Esophagus (tissue), 2 donors: ENCODE measurements around the gene GSG1. TPM values are rescaled to one million over a fixed set of nuclear protein-coding genes. Genes with fewer than 3 reads are reported as not detected.
"Not testable (repeated sequence)": the region's sequence is repeated elsewhere in the genome, so short reads cannot be mapped to it uniquely, and the experiment has no call there.

Experiments
- H3K27ac ChIP-seq, 2 donors: one replicate each; pipeline ENCODE4 v1.5.1; 2013; ENCODE audit warnings: low read depth in 2 of 2, mild to moderate bottlenecking in 2 of 2, inconsistent platforms in 1 of 2, low read length in 1 of 2, moderate library complexity in 1 of 2
- H3K27me3 ChIP-seq, 2 donors: one replicate each; pipeline ENCODE4 v1.6.1; 2013; ENCODE audit warnings: low read length in 2 of 2, control low read depth in 1 of 2, mild to moderate bottlenecking in 1 of 2; ENCODE audit not compliant: insufficient read depth in 2 of 2, control insufficient read depth in 1 of 2
- H3K36me3 ChIP-seq, 2 donors: one replicate each; pipeline ENCODE4 v1.6.1; 2013; ENCODE audit warnings: low read length in 1 of 2; ENCODE audit not compliant: control insufficient read depth in 2 of 2, insufficient read depth in 2 of 2
- H3K4me1 ChIP-seq, 2 donors: one replicate each; pipeline ENCODE4 v1.6.1; 2013; ENCODE audit warnings: low read length in 1 of 2; ENCODE audit not compliant: control insufficient read depth in 2 of 2, insufficient read depth in 2 of 2
- H3K4me3 ChIP-seq, 2 donors: one replicate each; pipeline ENCODE4 v1.5.1; 2013; ENCODE audit warnings: low read length in 2 of 2, mild to moderate bottlenecking in 2 of 2, low read depth in 1 of 2, moderate library complexity in 1 of 2
- H3K9me3 ChIP-seq, 2 donors: one replicate each; pipeline ENCODE4 v1.6.1; 2013; ENCODE audit warnings: mild to moderate bottlenecking in 2 of 2, low read depth in 1 of 2, low read length in 1 of 2, moderate library complexity in 1 of 2; ENCODE audit not compliant: control insufficient read depth in 2 of 2, insufficient read depth in 1 of 2
- WGBS, 2 donors: extraction: QIAGEN DNeasy Blood & Tissue Kit; methylation state at CpG; one replicate each; pipeline ENCODE4 v1.1.7; 2013; 5-methylcytosine and 5-hydroxymethylcytosine counted together
- polyA plus RNA-seq, 2 donors: library from polyadenylated mRNA; stranded (reverse); fragments of 200-250 nt; gene quantifications; one replicate each; pipeline ENCODE4 v1.2.3, GENCODE V29; 2013
- donor health status: healthy with polysubstance abuse.
- donor health status: Bipolar disorder and iron deficiency.

Gene GSG1
- polyA plus RNA-seq, 2 donors, result 0.04 TPM; not detected in 1

GRCh38 chr12:13038491-13039161 lies 64.8 kb downstream of the GSG1 start:
- Histone ChIP-seq H3K4me1 (no peaks in the 10 kb centered on the region), H3K36me3 (no peaks in the 10 kb centered on the region), H3K27me3 (no peaks in the 10 kb centered on the region), H3K27ac (peak overlapping the region in 1 of 2 donors; percentile 61), H3K4me3 (no peak overlapping the region), H3K9me3 (no peaks in the 10 kb centered on the region)
- WGBS, 2 donors, result 79 to 91% methylated on average over 4 of the region's 4 CpGs

- 91 to 97% methylated on average over 3 of the region's 3 CpGs for WGBS, 2 donors
- Histone ChIP-seq H3K27ac (no peak overlapping the region), H3K36me3 (no peaks in the 10 kb centered on the region), H3K27me3 (no peaks in the 10 kb centered on the region), H3K4me1 (no peaks in the 10 kb centered on the region), H3K9me3 (no peaks in the 10 kb centered on the region), H3K4me3 (no peak overlapping the region)
These were observed 66.6 kb downstream of the GSG1 start for GRCh38 chr12:13036881-13037280.

GRCh38 chr12:13035335-13035734 lies 68.1 kb downstream of the GSG1 start:
- 71 to 74% methylated on average over 5 of the region's 5 CpGs for WGBS, 2 donors
- H3K36me3 ChIP-seq, H3K9me3 ChIP-seq, H3K4me3 ChIP-seq, H3K27me3 ChIP-seq, H3K4me1 ChIP-seq, H3K27ac ChIP-seq: not testable (repeated sequence)

Other genes starting within 250 kb of the GSG1 start
- 10 to 100 TPM; 15.0 to 15.4 TPM for gene GPRC5A, start 212.1 kb downstream of the GSG1 start, polyA plus RNA-seq
- under 1 TPM; 0.31 to 0.69 TPM for gene GPRC5D, start 151.5 kb downstream of the GSG1 start, polyA plus RNA-seq
- 10 to 100 TPM; 28.6 to 39.1 TPM for gene HEBP1, start 103.4 kb downstream of the GSG1 start, polyA plus RNA-seq
- gene FAM234B, start 59.3 kb downstream of the GSG1 start, polyA plus RNA-seq, result 1 to 10 TPM in 1 of 2 donors, under 1 TPM in 1; 0.84 to 1.1 TPM
- gene EMP1, start 93.1 kb upstream of the GSG1 start, polyA plus RNA-seq, result 1,000 to 10,000 TPM; 1,597 to 1,599 TPM